Heart left ventricle (tissue), 16 donors: ENCODE results near the gene TREML4. TPM values are rescaled to one million over a fixed set of nuclear protein-coding genes. Genes with fewer than 3 reads are reported as not detected.
A peak's percentile ranks its signal among the peaks of the same experiment; 100 is the strongest.

ENCODE experiments used
- ATAC-seq, 4 donors: fragments of 200-7000 bp; cut with Tn5 transposase; one replicate each; pipeline ENCODE4 v1.9.1; 2020 to 2022; ENCODE audit warnings: moderate library complexity in 4 of 4, mild to moderate bottlenecking in 3 of 4, moderate number of reproducible peaks in 1 of 4
- DNase-seq, 5 donors: peaks; one replicate each; pipeline ENCODE4 v3.0.0-alpha.2; 2020
- H3K27ac ChIP-seq, 12 donors: fragments of 200-600 bp; sonication (generic) in 4 of 12; one replicate each; pipeline versions ENCODE4 v1.5.0 to v1.8.0; 2016 to 2022; ENCODE audit warnings: mild to moderate bottlenecking in 2 of 12
- H3K27me3 ChIP-seq, 9 donors: fragments of 200-600 bp; sonication (generic) in 2 of 9; one replicate each; pipeline versions ENCODE4 v1.5.1 to v1.8.0; 2016 to 2022; ENCODE audit warnings: mild to moderate bottlenecking in 3 of 9
- H3K36me3 ChIP-seq, 9 donors: fragments of 200-600 bp; sonication (generic) in 2 of 9; one replicate each; pipeline versions ENCODE4 v1.5.0 to v1.8.0; 2018 to 2022; ENCODE audit warnings: mild to moderate bottlenecking in 2 of 9
- H3K4me1 ChIP-seq, 12 donors: fragments of 200-600 bp; sonication (generic) in 4 of 12; one replicate each; pipeline versions ENCODE4 v1.5.0 to v1.8.0; 2016 to 2022; ENCODE audit warnings: mild to moderate bottlenecking in 3 of 12
- H3K4me3 ChIP-seq, 12 donors: fragments of 200-600 bp; sonication (generic) in 4 of 12; one replicate each; pipeline versions ENCODE4 v1.5.0 to v1.8.0; 2017 to 2022; ENCODE audit warnings: mild to moderate bottlenecking in 9 of 12, moderate library complexity in 4 of 12
- H3K9me3 ChIP-seq, 12 donors: fragments of 200-600 bp; sonication (generic) in 4 of 12; one replicate each; pipeline versions ENCODE4 v1.5.0 to v1.8.0; 2016 to 2022; ENCODE audit warnings: mild to moderate bottlenecking in 1 of 12
- POLR2A ChIP-seq, 2 donors: fragments of 450-650 bp; IDR thresholded peaks; one replicate each; pipeline ENCODE4 v1.6.1; 2017; ENCODE audit warnings: antibody characterized with exemption in 2 of 2, mild to moderate bottlenecking in 2 of 2, moderate library complexity in 2 of 2
- WGBS, 4 donors: extraction: QIAGEN DNeasy Blood & Tissue Kit in 2 of 4; methylation state at CpG; one replicate each; pipeline versions ENCODE4 v1.1.5 to v1.1.7; 2013 to 2018; 5-methylcytosine and 5-hydroxymethylcytosine counted together
- intact Hi-C, 10 donors: fragments of 100-400 bp; cut with DNase I; formaldehyde crosslinking; loops; one replicate each; pipeline versions ENCODE4 v1.11.1 to v1.14.2; 2022
- polyA plus RNA-seq, 2 donors: library from polyadenylated mRNA; stranded (reverse); fragments of 200-250 nt; gene quantifications; one replicate each; pipeline ENCODE4 v1.2.3, GENCODE V29; 2013
- total RNA-seq, 9 donors: library from RNA; depleted of rRNA in 2 of 9; stranded (reverse); fragments of >200 nt in 2 of 9; fragmentation: NEBNext Ultra II Directional in 3 of 9; extraction: Animal tissue kit (Norgen Biotek cat#: 25700) in 3 of 9; gene quantifications; one replicate each; pipeline versions ENCODE4 v1.1.0 to v1.2.4, GENCODE V29; 2016 to 2023
- TF ChIP-seq, protein P1 (sequence below), 12 donors: fragments of 200-600 bp; sonication (generic) in 4 of 12; IDR thresholded peaks; one replicate each; pipeline versions ENCODE4 v1.5.0 to v1.8.0; 2018 to 2022; ENCODE audit warnings: antibody characterized with exemption in 12 of 12, mild to moderate bottlenecking in 5 of 12
- donor health status: ischemic (EF 13 %, LVEDD 7.1; RV severe dilation, severe dysfunction).
- donor health status: healthy with polysubstance abuse.
- donor health status: DM: no; HTN: yes; CAD: no.
- donor health status: DM: no; HTN: no; CAD: no.
- donor health status: ischemic (EF 25% LVEDD 6.9; RV normal size, moderate dysfunction).
- donor health status: ischemic (EF 25% LVEDD 5.7; RV mildly dilated, moderate dysfunction).
- donor health status: healthy.
- donor health status: DM: yes; HTN: yes; CAD: no.
- donor health status: ischemic (EF 35%, LVEDD 5.7; RV mildly dilated, moderate dysfunction).
- donor health status: nonischemic (EF 11% LVEDD 7.7; RV severe dilation, severe dysfunction).
- donor health status: DM: yes; HTN: yes; CAD: no.
- donor health status: PGD.
- donor health status: ischemic (EF 29% LVEDD 5.4; RV normal size, mild dysfunction).
- donor health status: nonischemic (EF 23%, LVEDD 6.1; RV moderate dilation, normal function).

TREML4 gene
- total and polyA plus RNA-seq, 11 donors = 0.07 TPM; not detected in 10

DNA sequence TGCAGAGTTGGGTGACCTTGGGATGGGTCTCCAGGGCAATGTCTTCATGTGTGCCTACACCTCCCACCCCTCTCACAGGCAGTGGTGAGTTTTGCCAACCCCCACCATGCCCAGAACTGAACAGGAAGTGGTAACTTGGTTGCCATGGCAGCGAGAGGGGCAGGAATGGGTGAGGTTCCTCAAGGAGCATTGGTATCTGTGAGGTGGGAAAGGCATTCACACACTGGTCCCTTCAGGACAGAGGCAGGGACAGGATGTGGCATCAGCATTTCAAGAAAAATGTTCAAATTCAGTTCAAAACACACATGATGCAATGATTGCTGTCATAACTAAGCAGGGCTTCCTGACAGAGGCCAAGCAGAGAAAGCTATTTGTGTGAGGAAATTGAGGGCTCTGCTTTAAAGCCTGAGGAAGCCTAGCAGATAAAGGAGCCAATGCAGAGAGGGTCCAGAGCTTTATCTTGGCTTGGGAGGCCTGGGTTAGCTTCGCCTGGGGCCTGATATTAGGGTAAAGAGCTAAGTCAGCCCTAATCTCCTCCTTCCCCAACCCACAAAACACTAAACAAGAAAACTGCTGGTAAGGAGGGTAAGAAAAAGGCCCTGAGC is 27.8 kb upstream of the TREML4 start:
- peak overlapping the region in 2 of 12 donors; percentile 13 to 87 for H3K27ac ChIP-seq
- H3K27me3 ChIP-seq = peaks cover 0 to 13% (median 7%) of the 10 kb centered on the region in 9 donors
- DNase-seq (peak in 3 of 5 donors; percentile 37 to 52 (median 47)), ATAC-seq (peak; percentile 42 to 77 (median 52))
- WGBS, 4 donors = 64 to 87% (median 75%) methylated on average over 2 of the region's 2 CpGs
- H3K36me3 ChIP-seq = no peaks in the 10 kb centered on the region
- TF ChIP-seq, protein P1, sequence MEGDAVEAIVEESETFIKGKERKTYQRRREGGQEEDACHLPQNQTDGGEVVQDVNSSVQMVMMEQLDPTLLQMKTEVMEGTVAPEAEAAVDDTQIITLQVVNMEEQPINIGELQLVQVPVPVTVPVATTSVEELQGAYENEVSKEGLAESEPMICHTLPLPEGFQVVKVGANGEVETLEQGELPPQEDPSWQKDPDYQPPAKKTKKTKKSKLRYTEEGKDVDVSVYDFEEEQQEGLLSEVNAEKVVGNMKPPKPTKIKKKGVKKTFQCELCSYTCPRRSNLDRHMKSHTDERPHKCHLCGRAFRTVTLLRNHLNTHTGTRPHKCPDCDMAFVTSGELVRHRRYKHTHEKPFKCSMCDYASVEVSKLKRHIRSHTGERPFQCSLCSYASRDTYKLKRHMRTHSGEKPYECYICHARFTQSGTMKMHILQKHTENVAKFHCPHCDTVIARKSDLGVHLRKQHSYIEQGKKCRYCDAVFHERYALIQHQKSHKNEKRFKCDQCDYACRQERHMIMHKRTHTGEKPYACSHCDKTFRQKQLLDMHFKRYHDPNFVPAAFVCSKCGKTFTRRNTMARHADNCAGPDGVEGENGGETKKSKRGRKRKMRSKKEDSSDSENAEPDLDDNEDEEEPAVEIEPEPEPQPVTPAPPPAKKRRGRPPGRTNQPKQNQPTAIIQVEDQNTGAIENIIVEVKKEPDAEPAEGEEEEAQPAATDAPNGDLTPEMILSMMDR (IDR thresholded peaks at IDR 0.05) = no peak
- no peak for TF ChIP-seq POLR2A (IDR thresholded peaks at IDR 0.05)
- intact Hi-C loops = no loop called here
- H3K4me3 ChIP-seq = no peak overlapping the region
- H3K9me3 ChIP-seq = no peaks in the 10 kb centered on the region
- peaks cover 0 to 31% (median 0%) of the 10 kb centered on the region in 12 donors for H3K4me1 ChIP-seq

DNA sequence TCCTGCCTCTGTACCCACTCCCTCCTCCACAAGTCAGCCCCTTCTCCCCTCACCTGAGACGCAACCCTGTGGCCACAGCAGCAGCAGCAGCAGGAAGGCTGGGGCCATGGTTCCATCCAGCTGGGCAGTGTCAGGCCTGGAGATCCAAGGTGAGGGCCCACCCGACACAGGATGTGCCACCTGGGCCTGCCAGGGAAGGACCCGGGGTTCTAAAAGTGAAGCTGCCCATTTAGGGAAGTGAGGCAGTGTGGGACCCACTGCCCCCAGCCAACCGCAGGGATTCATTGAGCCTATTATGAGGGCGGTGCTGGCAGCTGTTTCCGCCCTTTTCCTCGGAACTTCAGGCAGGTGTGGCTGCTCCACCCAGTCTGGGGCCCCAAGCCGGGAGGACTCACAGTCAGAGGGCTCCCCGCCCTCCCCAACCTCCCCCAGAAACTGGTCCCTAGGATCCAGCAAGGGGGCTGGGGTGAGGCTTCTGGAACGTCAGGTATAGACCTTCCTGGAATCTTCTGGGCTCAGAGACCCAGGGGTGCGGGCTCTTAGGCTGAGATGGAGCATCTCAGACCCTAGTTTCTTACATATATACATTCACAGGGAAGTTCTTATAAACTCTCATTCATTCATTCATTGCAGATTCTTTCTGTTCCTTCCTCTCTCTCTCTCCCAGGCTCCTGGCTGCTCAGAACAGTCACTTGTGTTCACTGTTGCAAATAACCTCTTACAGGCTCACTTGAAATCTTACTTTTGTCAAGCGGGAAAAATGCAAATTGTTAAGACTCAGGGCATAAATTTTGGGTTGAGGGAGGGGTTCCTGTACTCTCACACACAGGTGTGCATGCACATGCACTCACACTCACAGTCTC is 27.0 kb upstream of the TREML4 start, which contains the start of gene TREML2:
Gene TREML2, minus strand, starts transcription at position 249 of the 863 bp plus-strand sequence. Its CDS starts 141 bp downstream, at position 108.
- peaks cover 0 to 15% (median 4%) of the 10 kb centered on the region in 9 donors for H3K27me3 ChIP-seq
- WGBS, 4 donors = 53 to 88% (median 69%) methylated on average over 5 to 12 of the region's 12 CpGs
- no peaks in the 10 kb centered on the region for H3K9me3 ChIP-seq
- H3K4me1 ChIP-seq = peaks cover 0 to 31% (median 0%) of the 10 kb centered on the region in 12 donors
- TF ChIP-seq, protein P1 (IDR thresholded peaks at IDR 0.05) = no peak
- TF ChIP-seq POLR2A (IDR thresholded peaks at IDR 0.05) = no peak
- H3K4me3 ChIP-seq = no peak within 1 kb of the TSS
- intact Hi-C loops = no loop called here
- H3K27ac ChIP-seq = peak within 1 kb of the TSS in 2 of 12 donors; percentile 13 to 87
- DNase-seq (peak in 1 of 5 donors; percentile 37), ATAC-seq (peak in 2 of 4 donors; percentile 34 to 40)
- no peaks in the 10 kb centered on the region for H3K36me3 ChIP-seq

DNA sequence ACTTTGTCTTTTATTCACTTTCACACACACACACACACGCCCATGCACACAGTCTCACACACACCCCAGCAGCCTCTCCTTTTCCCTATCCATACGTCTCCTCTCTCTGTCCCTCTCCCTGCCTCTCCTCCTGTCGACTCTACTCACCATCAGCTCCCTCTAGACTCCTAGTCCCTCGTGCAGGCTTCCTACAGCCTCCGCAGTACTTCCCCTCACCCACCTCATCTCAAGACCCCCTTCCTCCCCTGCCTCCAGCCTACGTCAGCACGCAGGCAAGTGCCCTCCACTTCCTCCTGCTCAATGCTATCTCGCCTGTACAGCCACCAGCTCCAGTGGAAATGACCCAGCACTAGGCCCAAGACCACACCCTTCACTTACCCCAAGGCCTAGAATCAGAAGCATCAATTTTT is 26.4 kb upstream of the TREML4 start:
- Histone ChIP-seq H3K9me3 (no peaks in the 10 kb centered on the region), H3K4me3 (no peak overlapping the region), H3K27me3 (peaks cover 0 to 17% (median 5%) of the 10 kb centered on the region in 9 donors), H3K4me1 (peaks cover 0 to 31% (median 0%) of the 10 kb centered on the region in 12 donors), H3K27ac (peak overlapping the region in 1 of 12 donors; percentile 87), H3K36me3 (no peaks in the 10 kb centered on the region)
- DNase-seq (no peak), ATAC-seq (no peak)
- 54 to 63% (median 57%) methylated on average over 8 of the region's 8 CpGs for WGBS, 4 donors
- no peak for TF ChIP-seq POLR2A (IDR thresholded peaks at IDR 0.05)
- TF ChIP-seq, protein P1 (IDR thresholded peaks at IDR 0.05) = no peak
- intact Hi-C loops = no loop called here

DNA sequence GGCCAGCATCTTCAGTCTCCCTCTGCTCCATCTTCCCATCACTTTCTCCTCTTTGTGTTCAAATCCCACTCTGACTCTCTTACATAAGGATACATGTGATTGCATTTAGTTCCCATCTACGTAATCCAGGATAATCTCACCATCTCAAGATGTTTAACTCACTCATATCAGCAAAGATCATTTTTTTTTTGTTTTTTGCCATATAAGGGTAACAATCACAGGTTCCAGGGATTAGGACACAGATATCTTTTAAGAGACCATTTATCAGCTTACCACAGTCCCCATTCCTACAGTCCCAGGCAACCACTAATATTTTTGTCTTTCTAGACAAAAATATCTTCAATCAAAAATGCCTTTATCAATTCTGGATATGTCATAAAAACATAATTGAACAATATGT is 24.0 kb upstream of the TREML4 start:
- Histone ChIP-seq H3K4me1 (peaks cover 0 to 31% (median 0%) of the 10 kb centered on the region in 12 donors), H3K27ac (no peak overlapping the region), H3K27me3 (peaks cover 0 to 7% (median 0%) of the 10 kb centered on the region in 9 donors), H3K36me3 (no peaks in the 10 kb centered on the region), H3K9me3 (no peaks in the 10 kb centered on the region), H3K4me3 (no peak overlapping the region)
- intact Hi-C loops = no loop called here
- DNase-seq (no peak), ATAC-seq (no peak)
- WGBS, 4 donors = 69 to 82% (median 77%) methylated on average over 1 of the region's 1 CpG
- TF ChIP-seq POLR2A (IDR thresholded peaks at IDR 0.05) = no peak
- TF ChIP-seq, protein P1 (IDR thresholded peaks at IDR 0.05) = no peak
